Ammon's horn (tissue), 1 donor: ENCODE measurements around the gene MAGEF1.

Experiments
- DNase-seq: peaks from one replicate; pipeline ENCODE4 v3.0.0-alpha.2; 2016; ENCODE audit warnings: low spot score

The MAGEF1 gene

DNA sequence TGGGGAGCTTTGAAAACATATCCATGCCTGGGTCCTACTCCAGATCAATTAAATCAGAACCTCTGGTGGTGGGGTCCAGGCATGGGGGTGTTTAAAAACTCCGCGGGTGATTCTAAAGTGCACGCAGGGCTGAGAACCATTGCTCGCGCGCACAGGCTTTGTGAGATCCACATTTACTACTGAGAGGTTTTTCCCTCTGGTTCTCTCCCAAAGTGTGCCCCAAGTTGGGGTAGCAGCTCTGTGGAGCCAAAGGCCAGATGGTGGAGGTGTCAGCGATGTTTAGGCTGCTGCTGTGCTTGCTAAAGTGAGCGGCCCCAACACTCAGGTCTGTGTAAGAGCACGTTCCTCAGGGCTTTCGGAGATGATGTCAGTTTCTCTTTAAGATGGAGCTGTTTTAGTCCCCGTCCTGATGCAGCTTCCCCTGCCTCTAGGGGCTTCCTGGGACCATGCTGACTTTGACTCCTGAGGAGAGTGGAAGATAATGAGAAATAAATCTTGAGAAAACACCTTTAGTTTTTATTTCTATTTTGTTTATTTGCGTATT is 13.4 kb upstream of the MAGEF1 start:
- DNase-seq, result no peak

DNA sequence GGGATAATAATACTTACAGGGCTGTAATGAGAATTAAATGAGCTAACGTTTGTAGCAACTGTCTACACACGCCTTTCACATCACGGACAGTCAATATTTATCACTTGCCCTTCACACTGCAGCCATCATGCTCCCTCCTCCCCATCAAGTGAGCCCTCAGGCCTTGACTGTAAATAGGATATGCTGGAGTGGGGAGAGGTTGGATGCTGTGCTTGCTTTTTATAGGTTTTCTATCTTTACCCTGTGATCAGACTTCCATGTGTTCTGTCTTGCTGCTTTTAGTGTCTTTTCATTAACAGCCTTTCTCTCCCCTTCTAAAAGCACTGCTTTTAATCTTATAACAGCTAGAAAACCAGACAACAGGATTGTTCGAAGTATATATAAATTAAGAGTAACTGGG is 12.8 kb upstream of the MAGEF1 start:
- DNase-seq, result no peak

- DNase-seq, result no peak
These were observed 7.8 kb upstream of the MAGEF1 start for GRCh38 chr3:184719709-184720108.

DNA sequence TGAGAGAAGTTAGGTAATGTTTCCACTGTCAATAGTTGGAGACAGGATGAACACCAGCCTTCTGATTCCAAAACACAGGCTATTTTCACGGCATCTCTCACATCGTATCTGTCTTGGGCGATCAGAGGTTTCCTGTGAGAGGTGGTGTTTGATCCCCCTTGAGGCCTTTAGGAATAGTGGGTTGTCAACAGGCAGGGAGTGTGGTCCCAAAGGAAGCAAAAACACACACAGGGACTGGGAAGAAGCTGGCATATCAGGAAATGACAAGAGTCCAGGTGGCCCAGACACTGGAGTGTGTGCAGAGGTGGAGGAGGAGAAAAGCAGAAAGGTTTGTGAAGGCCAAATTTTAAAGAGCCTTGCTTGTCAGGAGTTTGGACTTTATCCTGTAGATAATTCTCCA is 6.6 kb upstream of the MAGEF1 start:
- DNase-seq, result no peak

DNA sequence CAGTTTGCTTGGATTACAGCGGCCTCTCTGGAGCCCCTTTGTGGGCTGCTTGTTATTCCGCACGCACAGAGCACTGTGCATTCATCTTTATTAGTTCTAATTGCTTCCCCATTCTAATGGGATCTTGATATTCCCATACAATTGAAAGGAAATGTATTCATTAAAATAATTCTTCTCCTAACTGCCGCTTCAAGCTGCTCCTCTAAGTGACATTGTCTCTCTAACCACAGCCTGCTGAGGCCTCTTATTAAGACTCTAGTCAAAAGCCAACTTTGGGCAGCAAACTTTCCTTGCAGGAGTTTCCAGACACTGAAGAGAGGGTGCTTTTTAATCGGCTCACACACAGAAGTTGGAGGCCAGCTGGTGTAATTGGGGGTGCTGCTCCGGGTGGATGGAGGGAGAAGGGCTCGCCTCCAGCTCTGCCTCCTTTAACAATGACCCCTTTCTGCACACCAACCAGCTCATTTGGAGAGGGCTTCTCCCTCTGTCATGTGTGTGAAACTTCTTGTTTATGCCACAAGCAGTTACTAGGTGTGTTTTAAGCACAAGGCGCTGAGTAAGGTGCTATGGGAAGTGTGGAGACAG is 5.6 kb upstream of the MAGEF1 start:
- peak; percentile 69 for DNase-seq

DNA sequence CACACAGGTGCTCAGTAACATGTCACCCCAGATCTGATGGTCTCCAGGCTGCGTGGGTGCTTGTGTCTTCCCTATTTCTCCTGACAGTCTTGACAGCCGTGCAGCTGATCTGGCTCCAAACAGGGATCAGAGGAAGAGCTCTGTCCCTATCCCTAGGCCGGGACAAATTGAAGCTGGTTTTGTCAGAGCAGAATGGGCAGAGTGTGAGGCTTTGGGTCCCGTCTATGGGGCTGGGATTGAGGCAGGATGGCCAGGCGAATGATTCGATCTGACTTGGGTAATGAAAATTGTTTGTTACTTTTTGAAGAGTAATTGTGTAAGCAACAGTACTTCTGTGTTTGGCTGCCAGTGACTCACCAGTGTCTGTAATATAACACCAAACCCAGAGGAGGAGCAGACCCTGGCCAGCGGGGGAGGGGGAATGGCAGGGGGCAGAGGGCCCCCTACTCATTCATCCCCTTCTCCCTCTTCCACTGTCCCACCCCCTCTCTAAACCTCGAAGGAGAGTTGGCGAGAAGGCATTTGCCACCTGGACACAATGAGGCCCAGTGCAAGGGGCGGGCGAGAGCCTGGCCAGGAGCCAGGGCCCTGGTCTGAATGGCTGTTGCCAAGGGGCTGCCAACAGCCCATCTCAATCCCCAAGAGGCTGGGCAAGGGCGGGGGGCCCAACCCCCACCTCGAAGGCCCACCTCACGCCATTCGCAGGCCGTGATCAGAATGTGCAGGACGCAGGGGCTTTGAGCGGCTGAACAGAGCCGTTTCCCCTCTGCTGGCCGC is 4.9 kb upstream of the MAGEF1 start:
- DNase-seq, result peak; percentile 34

GRCh38 chr3:184715943-184716621 is 4.2 kb upstream of the MAGEF1 start:
- DNase-seq, result no peak

DNA sequence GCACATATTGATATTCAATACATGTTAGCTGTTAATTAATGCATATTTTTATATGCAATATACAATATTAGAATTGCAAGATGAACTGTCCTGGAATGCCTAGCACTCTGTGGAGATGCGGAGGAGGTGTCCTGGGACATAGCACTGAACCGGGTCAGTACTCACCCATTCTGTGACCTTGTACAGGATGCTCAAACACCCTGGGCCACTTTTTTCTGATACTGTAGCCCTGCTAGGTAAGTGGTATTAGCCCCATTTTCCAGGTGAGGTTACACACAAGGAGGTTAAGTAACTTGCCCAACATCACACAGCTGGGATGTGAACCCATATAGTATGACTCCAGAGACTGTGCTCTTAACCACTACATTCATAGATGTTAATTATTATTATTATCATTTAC is 1.7 kb upstream of the MAGEF1 start:
- DNase-seq, result no peak

DNA sequence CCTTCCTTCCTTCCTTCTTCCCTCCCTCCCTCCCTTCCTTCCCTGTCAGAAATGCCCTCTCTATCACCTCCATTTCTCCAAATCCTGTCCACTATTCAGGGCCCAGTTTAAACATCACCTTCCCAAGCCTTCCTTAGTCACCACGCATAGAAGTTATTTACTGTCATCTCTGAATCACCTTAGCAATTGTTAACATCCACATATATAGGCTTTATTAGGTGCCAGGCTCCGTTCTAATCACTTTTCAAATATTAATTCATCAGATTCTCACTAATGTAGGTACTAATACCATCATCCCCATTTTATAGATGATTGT is 1.1 kb upstream of the MAGEF1 start:
- no peak for DNase-seq

DNA sequence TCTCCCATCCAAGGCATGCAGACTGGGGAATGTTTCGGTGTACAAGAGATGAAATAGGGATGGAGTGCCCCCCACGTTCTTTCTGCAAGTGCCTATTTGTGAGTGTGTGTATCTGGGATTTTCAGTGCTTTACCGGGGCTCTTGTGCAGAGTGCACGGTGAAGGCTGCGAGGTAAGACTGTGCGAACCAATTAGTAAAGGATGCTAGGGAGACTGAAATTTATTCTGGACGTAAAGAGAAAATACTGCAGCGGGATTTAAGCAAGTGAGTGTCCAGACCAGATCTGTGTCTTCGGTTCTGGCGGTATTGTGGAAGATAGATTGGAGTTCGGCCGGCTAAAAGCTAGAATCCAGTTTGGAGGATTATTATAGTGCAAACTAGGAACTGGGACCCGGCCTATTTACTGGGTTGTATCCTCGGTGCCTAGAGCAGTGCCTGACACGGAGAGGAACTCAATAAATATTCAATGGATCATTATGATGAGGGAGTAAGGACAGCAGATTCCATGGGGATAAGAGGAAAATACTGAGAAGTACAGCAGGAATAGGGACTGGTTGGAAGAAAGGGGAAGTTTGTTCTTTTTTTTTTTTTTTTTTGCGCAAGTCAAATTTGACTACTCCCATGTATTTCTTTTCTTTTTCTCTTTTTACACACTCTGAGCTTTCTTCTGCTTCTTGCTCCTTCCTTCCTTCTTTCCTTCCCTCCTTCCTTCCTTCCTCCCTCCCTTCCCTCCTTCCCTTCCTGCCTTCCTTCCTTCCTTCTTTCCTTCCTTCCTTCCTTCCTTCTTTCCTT is 580 bp upstream of the MAGEF1 start:
- no peak for DNase-seq

DNA sequence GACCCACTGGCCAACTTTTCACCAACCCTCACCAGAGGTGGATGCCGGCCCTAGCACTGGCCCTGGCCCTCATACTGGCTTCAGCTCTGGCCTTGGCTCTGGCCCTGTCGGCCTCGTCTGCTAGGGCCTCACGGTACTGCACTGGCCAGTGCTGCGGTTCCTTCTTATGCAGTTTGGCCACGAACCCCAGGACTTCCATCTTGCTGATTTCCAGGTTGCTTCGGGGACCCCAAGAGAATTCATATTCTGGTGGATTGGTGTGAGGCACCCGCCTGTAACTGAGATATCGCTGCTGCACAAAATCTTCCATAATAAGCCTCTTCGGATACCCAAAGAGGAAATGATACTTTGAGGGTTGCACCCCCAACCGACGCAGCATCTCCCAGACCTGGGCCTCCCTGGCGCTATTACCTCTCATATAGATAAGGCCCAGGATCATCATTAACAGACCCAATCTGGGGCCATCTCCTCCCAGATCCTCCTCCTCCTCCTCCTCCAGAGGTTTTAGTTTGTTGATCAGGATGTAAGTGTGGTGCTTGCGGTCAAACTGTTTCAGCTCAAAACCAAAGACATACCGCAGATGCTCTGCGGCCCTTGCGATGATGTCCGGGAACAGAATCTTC is 883 bp downstream of the MAGEF1 start:
- DNase-seq, result no peak

DNA sequence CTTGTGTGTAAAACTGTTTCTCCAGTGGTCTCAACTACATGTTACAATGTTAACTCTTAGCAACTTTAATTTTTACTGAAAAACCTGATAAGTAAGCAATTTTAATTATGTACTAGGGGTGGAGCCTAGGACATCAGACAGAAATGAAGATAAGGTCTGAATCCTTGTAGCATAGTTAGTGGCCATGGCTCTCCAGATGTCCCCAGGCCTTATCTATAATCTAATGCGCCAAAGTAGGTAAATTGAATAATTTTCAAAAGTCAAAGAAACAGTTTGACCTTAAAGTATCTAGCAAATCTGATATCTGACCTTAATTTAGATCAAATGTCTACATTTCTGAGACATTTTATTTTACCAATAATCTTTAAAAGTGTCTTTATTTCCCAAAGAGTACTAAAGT is 8.2 kb downstream of the MAGEF1 start:
- DNase-seq, result no peak

DNA sequence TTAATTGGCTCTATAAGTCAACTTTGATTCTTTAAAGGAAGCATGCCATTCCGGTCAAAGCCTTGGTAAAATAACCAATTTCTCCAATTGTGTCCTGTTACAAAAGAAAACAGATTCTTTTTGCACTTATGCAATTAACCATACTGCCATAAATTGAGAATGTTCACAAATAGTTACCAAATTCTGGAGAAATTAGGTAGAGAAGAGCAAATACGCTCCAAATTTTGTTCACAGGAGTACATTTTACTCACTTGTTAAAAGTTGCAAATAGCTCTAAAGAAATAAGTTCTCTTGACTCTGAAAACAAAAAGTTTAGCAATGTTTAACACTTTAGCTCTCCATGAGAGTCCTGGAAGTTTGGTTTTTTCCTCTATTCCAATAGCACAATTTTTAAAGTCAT is 11.1 kb downstream of the MAGEF1 start:
- DNase-seq, result no peak

DNA sequence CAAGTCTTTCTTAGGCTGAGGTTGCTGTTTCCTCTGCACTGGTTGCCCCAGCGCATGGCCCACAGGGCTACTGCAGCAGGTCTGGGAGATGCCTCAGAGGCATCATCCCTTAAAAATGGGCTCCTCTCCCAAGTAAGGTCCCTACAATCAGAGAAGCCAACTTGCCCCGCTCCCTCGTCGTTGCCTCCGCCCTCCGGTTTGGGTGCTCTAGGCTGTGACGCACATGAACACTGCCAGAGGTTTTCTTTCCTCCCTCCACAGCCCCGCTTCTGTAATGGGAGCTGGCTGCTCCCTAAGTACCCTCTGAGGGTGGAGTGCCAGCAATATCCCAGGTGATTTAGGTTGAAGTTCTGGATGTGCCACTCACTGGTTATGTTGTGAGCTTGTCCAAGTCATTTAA is 14.0 kb downstream of the MAGEF1 start:
- no peak for DNase-seq

DNA sequence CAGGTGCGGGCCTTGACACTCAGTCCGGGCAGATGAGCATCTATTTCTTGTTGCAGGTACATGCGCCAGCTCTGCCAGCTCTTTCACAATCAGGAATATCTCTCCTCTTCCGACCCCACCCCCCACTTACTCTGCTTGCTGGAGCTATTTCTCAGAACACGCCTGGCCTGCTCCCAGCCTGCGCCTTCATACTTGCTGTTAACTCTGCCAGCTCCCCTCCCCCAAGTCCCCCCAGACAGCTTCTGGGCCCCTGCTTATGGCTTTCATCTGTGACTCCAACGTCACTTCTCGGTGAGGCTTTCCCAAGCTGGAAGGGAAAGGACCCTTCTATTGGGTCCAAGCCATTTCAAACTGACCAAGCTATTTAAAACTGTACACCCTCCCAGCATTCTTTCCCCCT is 15.2 kb downstream of the MAGEF1 start:
- no peak for DNase-seq

- DNase-seq, result no peak
These were observed 17.1 kb downstream of the MAGEF1 start for GRCh38 chr3:184694716-184695115.

DNA sequence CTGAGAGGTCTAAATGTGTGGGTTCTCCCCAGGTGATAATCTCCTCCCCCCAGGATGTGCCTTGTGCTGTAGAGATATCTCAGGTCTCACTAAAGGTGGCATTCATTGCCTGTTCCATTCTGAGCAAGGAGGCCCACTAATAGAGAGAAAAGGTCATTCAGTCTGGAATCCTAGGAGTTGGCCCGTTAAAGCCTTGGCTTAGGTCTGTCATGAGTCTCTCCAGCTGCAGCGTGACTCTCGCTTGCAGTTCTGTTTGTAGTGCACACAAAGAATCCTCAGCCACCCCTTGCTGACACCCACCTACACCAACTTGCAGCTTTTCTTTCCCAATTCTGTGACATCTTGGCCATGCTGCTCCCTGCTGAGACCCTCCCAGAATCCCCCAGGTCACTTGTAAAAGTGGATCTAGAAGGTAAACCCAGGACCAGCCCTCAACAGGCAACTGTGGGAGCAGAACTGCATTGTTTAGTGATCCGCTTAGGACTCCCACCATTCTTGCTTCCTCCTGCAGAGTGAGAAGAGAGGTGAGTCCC is 17.7 kb downstream of the MAGEF1 start:
- DNase-seq, result no peak

DNA sequence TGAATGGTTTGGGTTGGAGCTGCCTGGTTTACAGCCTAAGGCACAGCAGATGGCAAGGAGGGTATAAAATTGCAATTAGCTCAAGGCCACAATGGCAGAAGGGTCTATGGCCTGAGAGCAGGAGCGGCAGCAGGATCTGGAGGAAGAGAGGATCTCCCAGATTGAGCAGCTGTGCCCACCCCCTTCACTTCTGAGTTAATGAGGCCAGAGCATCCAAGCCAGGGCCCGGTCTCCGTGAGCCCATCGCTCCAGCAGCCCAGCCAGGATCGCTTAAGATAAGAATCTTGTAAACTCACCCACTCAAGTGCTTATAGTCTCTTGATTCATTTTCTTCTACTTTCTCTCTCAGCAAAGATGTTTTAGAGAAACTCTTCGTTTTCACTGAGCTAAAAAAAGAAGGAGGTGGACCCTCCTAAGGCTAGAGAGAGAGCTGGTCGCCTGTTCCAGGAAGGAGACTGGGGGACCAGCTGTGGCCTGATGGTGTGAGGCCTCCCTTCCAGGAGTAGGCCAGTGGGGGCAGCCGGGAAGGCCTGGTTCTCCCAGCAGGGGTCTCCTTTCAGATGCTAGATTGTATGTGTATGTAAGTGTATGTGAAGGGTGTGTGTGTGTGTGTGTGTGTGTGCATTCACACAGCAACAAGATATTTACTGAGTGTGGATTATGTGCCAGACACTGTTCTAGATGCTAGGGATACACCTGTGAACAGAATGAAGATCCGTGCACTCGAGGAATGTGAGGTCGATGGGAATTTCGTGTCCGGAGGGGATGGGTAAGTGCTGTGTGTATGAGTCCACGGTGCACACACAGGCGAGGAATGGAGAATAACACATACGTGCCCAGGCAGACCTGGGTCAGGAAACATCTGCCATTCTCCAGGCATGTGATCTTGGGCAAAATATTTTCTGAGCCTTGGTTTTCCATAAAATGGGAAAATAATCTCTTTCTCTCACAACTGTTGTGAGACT is 18.6 kb downstream of the MAGEF1 start:
- no peak for DNase-seq

DNA sequence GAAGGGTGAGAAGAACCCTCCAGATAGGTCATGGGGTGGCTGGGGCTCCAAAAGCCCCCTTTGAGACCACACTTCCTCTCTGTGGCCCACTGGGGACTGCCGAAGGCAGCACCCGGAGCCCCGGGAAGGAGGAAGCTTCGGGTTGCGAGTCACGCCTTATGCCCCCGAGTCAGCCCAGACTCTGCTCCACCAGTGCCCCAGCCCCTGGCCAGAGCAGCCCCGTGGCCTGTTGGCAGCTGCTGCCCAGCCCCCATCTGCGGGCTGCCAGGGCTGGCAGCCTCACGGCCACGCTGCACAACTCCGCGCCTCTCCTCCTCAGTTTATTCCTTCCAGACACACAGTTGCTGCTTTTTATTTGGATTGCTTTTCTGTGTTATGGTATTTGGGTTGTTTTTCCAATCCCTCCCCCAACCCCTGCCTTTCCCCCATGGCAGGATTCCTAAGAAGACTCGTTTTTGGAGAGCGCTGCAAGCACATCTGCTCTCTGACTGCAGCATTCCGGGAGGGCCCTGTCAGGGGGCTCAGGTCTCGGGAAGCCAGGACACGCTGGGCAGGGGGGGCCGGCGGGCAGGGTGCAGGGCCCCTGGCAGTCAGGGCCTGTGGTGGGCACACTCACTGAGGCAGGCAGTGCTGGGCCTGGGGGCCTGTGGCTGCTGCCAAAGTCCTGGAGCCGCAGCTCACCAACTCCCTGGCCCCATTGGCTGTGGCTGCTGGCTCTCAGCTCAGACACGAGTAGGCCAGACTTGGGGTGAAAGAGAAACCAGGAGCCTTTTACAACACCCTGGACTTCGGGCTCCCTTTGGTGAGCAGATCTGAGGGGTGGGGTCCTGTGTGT is 20.2 kb downstream of the MAGEF1 start:
- DNase-seq, result peak; percentile 64
